ENCODE data around the gene CYP26A1.

- TF ChIP-seq YY1 (IDR thresholded peaks at IDR 0.05; ENCODE audit: insufficient read depth, insufficient read length) (no peak), SUZ12 (IDR thresholded peaks at IDR 0.05; ENCODE audit: extremely low read depth, insufficient read depth, insufficient read length) (no peak), ZNF274 (IDR thresholded peaks at IDR 0.05; ENCODE audit: low read depth, low read length) (no peak)
Measured at GRCh38 chr10:93088466-93088865, 14.8 kb downstream of the CYP26A1 start.
